Psoas muscle (tissue), 8 donors: Measurements from ENCODE around the gene CAPN3. TPM values are rescaled to one million over a fixed set of nuclear protein-coding genes. Genes with fewer than 3 reads are reported as not detected.

Experiments
- ATAC-seq, 4 donors: fragments of 200-7000 bp; cut with Tn5 transposase; one replicate each; pipeline ENCODE4 v1.9.1; 2020; ENCODE audit warnings: moderate library complexity in 3 of 4, mild to moderate bottlenecking in 2 of 4
- DNase-seq, 2 donors: peaks; one replicate each; pipeline ENCODE4 v3.0.0-alpha.2; 2020
- H3K27ac ChIP-seq: fragments of 200-600 bp; one replicate; pipeline ENCODE4 v1.8.0; 2022
- H3K27me3 ChIP-seq, 3 donors: fragments of 200-600 bp in 1 of 3; one replicate each; pipeline versions ENCODE4 v1.6.1 to v1.8.0; 2013 to 2022; ENCODE audit warnings: low read length in 2 of 3, mild to moderate bottlenecking in 2 of 3, moderate library complexity in 1 of 3; ENCODE audit not compliant: insufficient read depth in 3 of 3
- H3K36me3 ChIP-seq, 2 donors: fragments of 200-600 bp in 1 of 2; one replicate each; pipeline versions ENCODE4 v1.6.1 to v1.8.0; 2013 to 2022; ENCODE audit warnings: low read depth in 1 of 2, mild to moderate bottlenecking in 1 of 2, moderate library complexity in 1 of 2; ENCODE audit not compliant: insufficient read depth in 1 of 2
- H3K4me1 ChIP-seq: fragments of 200-600 bp; one replicate; pipeline ENCODE4 v1.8.0; 2022
- H3K4me3 ChIP-seq: fragments of 200-600 bp; one replicate; pipeline ENCODE4 v1.8.0; 2022; ENCODE audit warnings: mild to moderate bottlenecking
- H3K9me3 ChIP-seq: fragments of 200-600 bp; one replicate; pipeline ENCODE4 v1.8.0; 2022
- CTCF ChIP-seq: fragments of 200-600 bp; IDR thresholded peaks from one replicate; pipeline ENCODE4 v1.8.0; 2022; ENCODE audit warnings: antibody characterized with exemption
- WGBS, 3 donors: extraction: QIAGEN DNeasy Blood & Tissue Kit; methylation state at CpG; one replicate each; pipeline versions ENCODE4 v1.1.6 to v1.1.7; 2013; 5-methylcytosine and 5-hydroxymethylcytosine counted together
- intact Hi-C, 2 donors: fragments of 100-400 bp; cut with DNase I; formaldehyde crosslinking; loops; one replicate each; pipeline versions ENCODE4 v1.11.0 to v1.14.2; 2022
- polyA plus RNA-seq, 3 donors: library from polyadenylated mRNA; stranded (reverse); fragments of 200-250 nt; gene quantifications; one replicate each; pipeline ENCODE4 v1.2.3, GENCODE V29; 2013
- total RNA-seq, 4 donors: library from RNA; stranded (reverse); fragmentation: NEBNext Ultra II Directional in 2 of 4; extraction: Animal tissue kit (Norgen Biotek cat#: 25700) in 2 of 4; gene quantifications; one replicate each; pipeline versions ENCODE4 v1.2.1 to v1.2.4, GENCODE V29; 2021 to 2023
- donor health status: healthy with polysubstance abuse.
- donor health status: DM: no; HTN: no; CAD: no; lungs with moderate emphysema.
- donor health status: Bipolar disorder and iron deficiency.
- donor health status: healthy.
- donor health status: DM: yes; HTN: yes; CAD: no.
- donor health status: DM: no; HTN: no; CAD: no.
- donor health status: DM: no; HTN: no; CAD: no.
- donor health status: DM: yes; HTN: yes; CAD: no.

Gene CAPN3
- total and polyA plus RNA-seq, 7 donors: 114 to 413 (median 216) TPM

GRCh38 chr15:42411884-42412283 lies 52.6 kb downstream of the CAPN3 start:
- intact Hi-C loops: no loop called here
- H3K27me3 ChIP-seq: no peaks in the 10 kb centered on the region
- WGBS, 3 donors: 85 to 96% (median 92%) methylated on average over 7 of the region's 7 CpGs
- DNase-seq (no peak), ATAC-seq (no peak)
- H3K4me3 ChIP-seq: no peak overlapping the region
- no peaks in the 10 kb centered on the region for H3K9me3 ChIP-seq
- peaks cover 15 to 97% of the 10 kb centered on the region in 2 donors for H3K36me3 ChIP-seq
- peaks cover 4% of the 10 kb centered on the region for H3K4me1 ChIP-seq
- TF ChIP-seq CTCF: no peak
- H3K27ac ChIP-seq: no peak overlapping the region

- H3K36me3 ChIP-seq: peaks cover 23 to 98% of the 10 kb centered on the region in 2 donors
- H3K4me3 ChIP-seq: no peak overlapping the region
- DNase-seq: no peak
- intact Hi-C loops: no loop called here
- no peaks in the 10 kb centered on the region for H3K27me3 ChIP-seq
- no peaks in the 10 kb centered on the region for H3K9me3 ChIP-seq
- 34 to 47% (median 43%) methylated on average over 2 of the region's 2 CpGs for WGBS, 3 donors
- H3K27ac ChIP-seq: peak overlapping the region; percentile 81
- H3K4me1 ChIP-seq: peaks cover 4% of the 10 kb centered on the region
- TF ChIP-seq CTCF: no peak
- ATAC-seq: peak in 3 of 4 donors; percentile 47 to 76 (median 59)
Measured at GRCh38 chr15:42413920-42414319, 54.6 kb downstream of the CAPN3 start.

- intact Hi-C loops: no loop called here
- no peaks in the 10 kb centered on the region for H3K27me3 ChIP-seq
- H3K27ac ChIP-seq: peak overlapping the region; percentile 86
- no peak overlapping the region for H3K4me3 ChIP-seq
- no peak for TF ChIP-seq CTCF
- WGBS, 3 donors: 82 to 93% (median 89%) methylated on average over 7 of the region's 7 CpGs
- H3K4me1 ChIP-seq: peaks cover 39% of the 10 kb centered on the region
- DNase-seq (no peak), ATAC-seq (no peak)
- H3K36me3 ChIP-seq: peaks cover 20 to 100% of the 10 kb centered on the region in 2 donors
- H3K9me3 ChIP-seq: no peaks in the 10 kb centered on the region
Measured at GRCh38 chr15:42419369-42419768, 60.1 kb downstream of the CAPN3 start.

- Histone ChIP-seq H3K27ac (peak overlapping the region; percentile 86), H3K27me3 (no peaks in the 10 kb centered on the region), H3K36me3 (peaks cover 14 to 100% of the 10 kb centered on the region in 2 donors), H3K9me3 (no peaks in the 10 kb centered on the region), H3K4me1 (peaks cover 45% of the 10 kb centered on the region), H3K4me3 (no peak overlapping the region)
- no peak for TF ChIP-seq CTCF
- DNase-seq: no peak
- intact Hi-C loops: loop anchor here in 1 of 2 donors (5.0 kb wide), 1 partner anchor 36 kb away; no protein-coding TSS in a partner anchor
- peak; percentile 78 to 89 (median 82) for ATAC-seq
- 22 to 47% (median 23%) methylated on average over 2 of the region's 2 CpGs for WGBS, 3 donors
Measured at GRCh38 chr15:42421376-42421775, 62.1 kb downstream of the CAPN3 start.
